Skeletal muscle tissue (tissue), 4 donors: ENCODE measurements around the gene GPX4. TPM values are rescaled to one million over a fixed set of nuclear protein-coding genes. Genes with fewer than 3 reads are reported as not detected.
"Not testable (repeated sequence)": the region's sequence is repeated elsewhere in the genome, so short reads cannot be mapped to it uniquely, and the experiment has no call there.

Experiments used
- H3K27ac ChIP-seq: one replicate; pipeline ENCODE4 v1.7.0; 2013; ENCODE audit warnings: mild to moderate bottlenecking, low read depth, low read length, inconsistent platforms
- H3K27me3 ChIP-seq, 3 donors: one replicate each; pipeline ENCODE4 v1.7.0; 2013; ENCODE audit warnings: low read length in 3 of 3; ENCODE audit not compliant: control insufficient read depth in 3 of 3, insufficient read depth in 3 of 3
- H3K36me3 ChIP-seq, 3 donors: one replicate each; pipeline ENCODE4 v1.7.0; 2013; ENCODE audit warnings: low read length in 3 of 3; ENCODE audit not compliant: control insufficient read depth in 3 of 3, insufficient read depth in 3 of 3
- H3K4me1 ChIP-seq, 3 donors: one replicate each; pipeline ENCODE4 v1.7.0; 2013; ENCODE audit warnings: low read length in 3 of 3, mild to moderate bottlenecking in 3 of 3; ENCODE audit not compliant: control insufficient read depth in 3 of 3, insufficient read depth in 3 of 3
- H3K4me3 ChIP-seq, 3 donors: one replicate each; pipeline ENCODE4 v1.7.0; 2013; ENCODE audit warnings: low read length in 3 of 3
- H3K9ac ChIP-seq, 3 donors: one replicate each; pipeline ENCODE4 v1.7.0; 2013; ENCODE audit warnings: low read length in 3 of 3, mild to moderate bottlenecking in 3 of 3, moderate library complexity in 2 of 3, low read depth in 1 of 3
- H3K9me3 ChIP-seq, 3 donors: one replicate each; pipeline ENCODE4 v1.7.0; 2013; ENCODE audit warnings: low read length in 3 of 3; ENCODE audit not compliant: control insufficient read depth in 3 of 3
- total RNA-seq: library from RNA; depleted of rRNA; stranded (reverse); fragments of >200 nt; gene quantifications from one replicate; pipeline ENCODE4 v1.2.3, GENCODE V29; 2014
- donor health status: Osteomylitis.

The GPX4 gene
- total RNA-seq, 1 donor from 2014 or later = 139 TPM

DNA sequence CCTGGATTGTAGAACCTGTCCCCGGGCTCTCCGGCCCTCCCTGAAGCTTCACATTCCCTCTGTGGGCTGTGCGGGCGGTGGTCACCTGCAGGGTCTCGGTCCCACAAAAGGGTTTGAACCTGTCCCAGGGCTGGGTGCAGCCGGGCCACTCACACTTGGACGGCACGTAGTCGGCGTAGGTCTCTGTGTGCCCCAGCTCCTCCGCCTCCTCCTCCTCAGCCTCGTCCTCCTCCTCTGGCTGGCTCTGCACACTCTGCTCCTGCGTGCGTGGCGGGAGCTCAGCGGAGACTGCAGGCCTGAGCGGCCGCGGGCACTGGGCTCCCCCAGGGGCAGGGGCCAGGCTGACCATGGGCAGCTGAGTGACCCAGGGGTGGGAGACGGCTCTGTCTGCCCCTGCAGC is 19.6 kb downstream of the GPX4 start:
- Histone ChIP-seq H3K9ac (no peak overlapping the region), H3K4me3 (no peak overlapping the region), H3K9me3 (no peaks in the 10 kb centered on the region), H3K4me1 (peaks cover 0 to 17% (median 0%) of the 10 kb centered on the region in 3 donors), H3K36me3 (peaks cover 33 to 65% (median 46%) of the 10 kb centered on the region in 3 donors), H3K27ac (no peak overlapping the region), H3K27me3 (no peaks in the 10 kb centered on the region)

DNA sequence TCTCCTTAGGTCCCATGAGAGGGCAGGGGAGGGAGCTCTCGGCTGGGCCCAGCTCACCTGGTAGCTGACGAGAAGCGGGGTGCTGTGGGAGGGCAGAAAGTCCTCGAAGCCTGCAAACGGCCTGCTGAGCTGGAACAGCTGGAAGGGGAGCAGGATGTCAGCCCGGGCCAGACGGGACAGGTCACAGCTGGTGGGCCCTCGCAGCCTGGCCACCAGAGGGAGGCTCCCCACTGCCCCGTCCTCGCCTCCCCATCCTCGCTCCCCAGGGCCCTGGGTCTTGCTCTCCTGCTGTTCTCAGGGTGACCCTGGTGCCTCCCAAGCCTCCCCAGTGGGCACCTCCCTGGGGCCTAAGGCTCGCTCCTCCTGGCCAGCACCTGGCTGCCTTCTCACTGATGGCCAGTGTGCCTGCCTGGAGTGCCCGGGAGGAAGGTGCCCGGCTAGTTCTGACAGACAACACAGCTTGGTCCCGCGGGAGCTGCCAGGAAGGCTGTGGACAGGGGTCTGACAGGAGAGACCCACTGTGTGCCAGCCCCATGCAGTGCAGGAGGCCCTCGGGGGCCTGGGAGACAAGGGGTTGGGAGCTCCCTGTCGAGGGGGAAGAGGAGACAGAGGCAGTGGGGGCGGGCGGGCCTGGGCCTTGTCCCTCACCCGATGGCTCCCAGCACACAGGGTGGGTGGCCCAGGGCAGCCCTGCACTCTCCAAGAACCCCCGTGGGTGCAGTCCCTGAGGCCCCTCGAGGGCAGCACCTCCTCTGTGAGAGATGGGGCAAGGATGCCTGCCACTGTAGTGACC is 20.3 kb downstream of the GPX4 start:
- Histone ChIP-seq H3K36me3 (peaks cover 30 to 58% (median 42%) of the 10 kb centered on the region in 3 donors), H3K27ac (no peak overlapping the region), H3K9me3 (no peaks in the 10 kb centered on the region), H3K27me3 (no peaks in the 10 kb centered on the region), H3K9ac (no peak overlapping the region), H3K4me1 (peaks cover 0 to 17% (median 0%) of the 10 kb centered on the region in 3 donors), H3K4me3 (no peak overlapping the region)

DNA sequence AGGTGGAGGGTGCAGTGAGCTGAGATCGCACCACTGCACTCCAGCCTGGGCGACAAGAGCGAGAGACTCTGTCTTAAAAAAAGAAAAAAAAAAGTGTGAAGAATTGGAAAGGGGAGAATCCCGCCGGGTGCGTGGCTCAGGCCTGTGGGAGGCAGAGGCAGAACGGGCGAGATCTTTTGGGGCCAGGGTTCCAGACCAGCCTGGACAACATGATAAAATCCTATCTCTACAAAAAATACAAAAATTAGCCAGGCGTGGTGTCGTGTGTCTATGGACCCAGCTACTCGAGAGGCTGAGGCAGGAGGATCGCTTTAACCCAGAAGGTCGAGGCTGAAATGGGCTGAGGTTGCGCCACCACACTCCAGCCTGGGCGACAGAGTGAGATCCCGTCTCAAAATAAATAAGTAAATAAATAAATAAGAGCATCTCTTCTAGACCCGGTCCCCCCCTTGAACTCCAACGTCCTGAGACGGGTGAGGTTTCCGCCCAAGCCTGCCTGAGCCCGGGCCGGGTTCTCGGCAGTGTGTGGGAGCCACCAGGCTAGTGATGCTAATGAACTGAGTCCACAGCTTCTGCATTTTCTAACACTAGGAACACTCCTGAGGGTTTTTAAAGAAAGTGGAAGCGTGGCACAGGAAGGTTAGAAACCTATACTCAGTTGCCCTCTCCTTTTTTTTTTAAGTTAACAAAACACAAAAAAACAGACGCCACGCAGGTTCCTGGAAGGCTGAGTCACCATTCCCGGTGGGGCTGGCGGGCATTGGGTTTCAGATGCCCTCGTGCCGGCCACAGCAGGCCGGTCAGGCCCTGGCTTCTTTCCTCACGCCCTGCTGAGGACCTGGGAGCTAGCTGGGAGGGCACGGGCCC is 22.0 kb downstream of the GPX4 start:
- no peak overlapping the region for H3K4me3 ChIP-seq
- peak overlapping the region; percentile 68 for H3K27ac ChIP-seq
- H3K9ac ChIP-seq = peak overlapping the region in 1 of 3 donors; percentile 16
- H3K27me3 ChIP-seq = no peaks in the 10 kb centered on the region
- H3K4me1 ChIP-seq = peaks cover 10 to 33% (median 12%) of the 10 kb centered on the region in 3 donors
- H3K36me3 ChIP-seq = peaks cover 20 to 46% (median 33%) of the 10 kb centered on the region in 3 donors
- H3K9me3 ChIP-seq = no peaks in the 10 kb centered on the region

DNA sequence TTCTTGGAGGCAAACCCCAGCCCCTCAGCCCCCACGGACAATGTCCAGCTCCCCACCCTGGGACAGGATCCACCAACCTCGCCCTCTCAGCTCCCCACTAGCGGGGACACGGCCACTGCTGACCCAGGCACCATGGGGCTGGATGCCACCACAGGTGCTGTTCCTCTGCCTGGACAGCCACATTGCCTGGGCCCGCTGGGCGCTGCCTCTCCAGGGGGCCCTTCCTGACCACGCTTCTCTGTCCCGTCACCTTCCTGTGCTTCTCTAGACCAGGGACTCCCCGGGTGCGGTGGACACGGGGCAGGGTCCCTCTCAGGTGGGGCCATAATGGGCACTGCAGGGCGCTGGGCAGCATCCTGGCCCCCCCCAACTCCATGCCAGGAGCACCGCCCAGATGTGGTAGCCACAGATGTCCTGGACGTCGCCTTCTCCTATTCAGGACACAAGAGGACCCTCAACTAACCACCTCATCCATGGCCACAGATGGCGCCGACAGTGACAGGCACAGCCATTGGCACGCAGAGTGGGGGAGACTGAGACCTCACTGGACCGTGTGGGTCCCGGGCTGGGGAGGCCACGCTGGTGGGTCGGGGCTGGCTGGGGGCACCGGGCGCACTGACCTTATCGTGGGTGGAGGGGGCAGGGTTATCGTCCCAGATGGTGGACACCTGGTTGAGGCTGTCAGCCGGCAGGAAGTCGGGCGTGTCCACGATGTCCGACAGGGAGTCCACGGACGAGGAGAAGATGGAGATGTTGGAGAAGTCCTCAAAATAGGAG is 23.4 kb downstream of the GPX4 start:
- H3K4me3 ChIP-seq = no peak overlapping the region
- peaks cover 19 to 41% (median 22%) of the 10 kb centered on the region in 3 donors for H3K4me1 ChIP-seq
- peak overlapping the region in 1 of 3 donors; percentile 23 for H3K9ac ChIP-seq
- H3K9me3 ChIP-seq = no peaks in the 10 kb centered on the region
- H3K36me3 ChIP-seq = peaks cover 12 to 35% (median 22%) of the 10 kb centered on the region in 3 donors
- H3K27ac ChIP-seq = peak overlapping the region; percentile 68
- H3K27me3 ChIP-seq = no peaks in the 10 kb centered on the region

DNA sequence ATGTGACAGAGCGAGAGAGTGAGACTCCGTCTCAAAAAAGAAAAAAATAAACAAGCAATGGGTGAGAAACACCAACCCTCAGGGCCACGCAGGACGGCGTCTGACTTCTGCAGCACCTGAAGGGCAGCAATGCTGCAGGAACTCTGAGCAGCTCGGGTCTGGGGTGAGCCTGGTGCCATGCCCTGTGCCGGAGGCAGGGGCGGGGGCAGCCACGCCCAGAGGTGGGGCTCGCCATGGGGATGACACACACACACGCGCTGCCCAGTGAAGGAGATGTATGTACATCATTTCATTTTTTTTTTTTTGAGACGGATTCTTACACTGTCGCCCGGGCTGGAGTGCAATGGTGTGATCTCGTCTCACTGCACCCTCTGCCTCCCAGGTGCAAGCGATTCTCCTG is 24.3 kb downstream of the GPX4 start:
- no peak overlapping the region for H3K9ac ChIP-seq
- no peak overlapping the region for H3K4me3 ChIP-seq
- no peak overlapping the region for H3K27ac ChIP-seq
- H3K36me3 ChIP-seq = peaks cover 8 to 28% (median 16%) of the 10 kb centered on the region in 3 donors
- no peaks in the 10 kb centered on the region for H3K9me3 ChIP-seq
- no peaks in the 10 kb centered on the region for H3K27me3 ChIP-seq
- H3K4me1 ChIP-seq = peaks cover 27 to 51% (median 31%) of the 10 kb centered on the region in 3 donors

DNA sequence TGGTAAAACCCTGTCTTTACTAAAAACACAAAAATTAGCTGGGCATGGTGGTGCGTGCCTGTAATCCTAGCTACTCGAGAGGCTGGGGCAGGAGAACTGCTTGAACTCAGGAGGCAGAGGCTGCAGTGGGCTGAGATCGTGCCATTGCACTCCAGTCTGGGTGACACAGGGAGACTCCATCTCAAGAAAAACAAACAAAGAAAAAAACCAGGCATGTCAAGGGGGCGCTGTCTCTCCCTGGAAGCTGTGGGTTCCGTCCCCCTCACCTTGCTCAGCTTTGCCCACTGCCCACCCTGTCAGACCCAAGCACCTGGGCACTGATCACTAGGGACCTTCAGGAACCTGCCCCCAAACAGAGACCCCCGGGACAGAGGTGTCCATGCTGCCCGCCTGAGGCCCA is 25.3 kb downstream of the GPX4 start:
- H3K4me3 ChIP-seq, H3K27ac ChIP-seq, H3K9me3 ChIP-seq, H3K9ac ChIP-seq, H3K27me3 ChIP-seq: not testable (repeated sequence)
- Histone ChIP-seq H3K4me1 (peaks cover 27 to 60% (median 34%) of the 10 kb centered on the region in 3 donors), H3K36me3 (peaks cover 8 to 22% (median 10%) of the 10 kb centered on the region in 3 donors)

DNA sequence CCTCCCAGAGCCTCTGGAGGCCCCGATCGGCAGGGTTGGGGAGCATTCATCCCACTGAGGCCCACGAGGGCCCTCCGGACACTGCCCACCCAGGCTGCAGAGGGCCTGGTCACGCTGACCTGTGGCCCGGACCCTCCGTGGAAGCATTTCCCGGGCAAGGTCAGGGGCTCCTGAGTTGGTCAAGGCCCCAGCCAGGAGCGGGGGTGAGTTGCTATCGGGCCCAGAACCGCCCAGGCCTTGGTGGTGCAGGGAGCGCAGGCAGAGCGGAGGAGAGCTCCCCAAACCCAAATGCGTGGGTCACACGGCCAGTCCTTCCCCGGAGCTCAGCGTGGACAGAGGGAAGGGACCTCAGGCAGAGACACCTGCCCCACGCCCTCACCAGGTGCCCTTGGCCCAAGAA is 25.7 kb downstream of the GPX4 start:
- Histone ChIP-seq H3K9ac (no peak overlapping the region), H3K4me1 (peaks cover 27 to 64% (median 34%) of the 10 kb centered on the region in 3 donors), H3K27me3 (no peaks in the 10 kb centered on the region), H3K27ac (no peak overlapping the region), H3K36me3 (peaks cover 8 to 22% (median 9%) of the 10 kb centered on the region in 3 donors), H3K9me3 (no peaks in the 10 kb centered on the region), H3K4me3 (no peak overlapping the region)

DNA sequence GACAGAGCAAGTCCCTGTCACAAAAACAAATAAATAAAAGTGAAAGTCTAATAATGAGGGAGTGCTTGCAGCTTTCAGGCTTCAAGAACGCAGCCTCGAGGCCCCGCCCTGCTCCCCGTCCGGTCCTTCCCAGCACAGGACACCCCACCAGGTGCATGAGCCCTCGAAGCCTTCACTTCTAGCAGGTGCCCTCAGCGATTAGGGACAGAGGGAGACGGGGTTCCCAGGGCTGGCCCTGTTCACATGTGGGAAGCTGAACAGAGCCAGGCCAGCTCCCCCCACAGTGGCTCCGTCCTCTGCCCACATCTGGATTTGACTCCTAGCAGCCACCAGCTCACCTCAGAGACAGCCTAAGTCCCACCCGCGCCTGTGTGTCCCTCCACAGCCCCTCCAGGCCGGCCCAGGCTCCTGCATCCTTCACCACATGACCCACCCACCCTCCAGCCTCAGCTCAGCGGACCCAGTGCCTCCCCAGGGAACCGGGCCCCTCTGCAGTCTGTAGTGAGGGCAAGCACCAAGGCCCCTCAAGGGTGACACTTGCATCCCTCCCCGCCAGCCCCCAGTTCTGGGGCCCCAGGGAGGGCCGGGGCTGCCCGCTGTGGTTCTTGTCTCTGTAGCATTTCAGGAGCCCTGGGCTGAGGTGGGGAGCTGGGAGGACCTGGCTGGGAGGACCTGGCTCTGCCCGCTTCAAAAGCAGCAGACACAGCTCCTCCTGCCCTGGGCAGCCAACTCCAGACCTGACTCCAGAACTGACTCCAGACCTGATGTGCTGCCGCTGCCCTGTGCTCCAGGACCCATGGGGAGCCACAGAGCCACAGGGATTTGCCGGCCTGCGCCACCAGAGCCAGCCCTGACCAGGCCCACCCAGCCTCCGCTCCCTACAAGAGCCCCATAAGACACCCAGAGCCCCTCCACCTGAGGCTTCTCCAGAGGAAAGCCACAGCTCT is 27.2 kb downstream of the GPX4 start:
- peaks cover 27 to 68% (median 40%) of the 10 kb centered on the region in 3 donors for H3K4me1 ChIP-seq
- peak overlapping the region; percentile 92 for H3K27ac ChIP-seq
- no peaks in the 10 kb centered on the region for H3K9me3 ChIP-seq
- peak overlapping the region; percentile 82 to 89 (median 86) for H3K9ac ChIP-seq
- peak overlapping the region; percentile 60 to 73 (median 63) for H3K4me3 ChIP-seq
- peaks cover 5 to 12% (median 8%) of the 10 kb centered on the region in 3 donors for H3K36me3 ChIP-seq
- no peaks in the 10 kb centered on the region for H3K27me3 ChIP-seq
